GM12892 (cell line): ENCODE measurements around the gene C12orf60.
A peak's percentile ranks its signal among the peaks of the same experiment; 100 is the strongest.

Source experiments
- DNase-seq: peaks from one replicate; pipeline ENCODE4 v3.0.0; 2011; ENCODE audit not compliant: insufficient read length
- FAIRE-seq: peaks from 2 replicates; lab custom pipeline; 2011; peaks lifted over from hg19 to GRCh38; lab: Jason Lieb, UNC
- POLR2A ChIP-seq: IDR thresholded peaks from 2 replicates; pipeline ENCODE4 v1.6.1; 2011; ENCODE audit warnings: low read depth, low read length, control low read depth
- POLR2AphosphoS5 ChIP-seq: IDR thresholded peaks from 2 replicates; pipeline ENCODE4 v1.6.1; 2011; ENCODE audit warnings: low read depth, low read length, control low read depth
- TAF1 ChIP-seq: IDR thresholded peaks from 2 replicates; pipeline ENCODE4 v1.6.1; 2011; ENCODE audit warnings: low read depth, mild to moderate bottlenecking, control low read depth, low read length, borderline replicate concordance

The C12orf60 gene

GRCh38 chr12:14781563-14781962 is 21.9 kb upstream of the C12orf60 start:
- DNase-seq = no peak
- no peak for TF ChIP-seq POLR2A
- TF ChIP-seq POLR2AphosphoS5 = no peak
- TF ChIP-seq TAF1 = no peak
- no peak for FAIRE-seq

- peak; percentile 60 for FAIRE-seq
- no peak for TF ChIP-seq TAF1
- TF ChIP-seq POLR2AphosphoS5 = no peak
- TF ChIP-seq POLR2A = no peak
Measured at GRCh38 chr12:14782756-14783155, 20.7 kb upstream of the C12orf60 start.

GRCh38 chr12:14784471-14784870 is 19.0 kb upstream of the C12orf60 start:
- TF ChIP-seq POLR2A (no peak), TAF1 (no peak), POLR2AphosphoS5 (no peak)
- DNase-seq (no peak), FAIRE-seq (no peak)

More at GRCh38 chr12:14782756-14783155, 20.7 kb upstream of the C12orf60 start:
- no peak for DNase-seq

- DNase-seq (no peak), FAIRE-seq (peak; percentile 17)
- no peak for TF ChIP-seq TAF1
Measured at GRCh38 chr12:14785568-14785967, 17.9 kb upstream of the C12orf60 start.

- TF ChIP-seq POLR2AphosphoS5 = no peak
- no peak for TF ChIP-seq TAF1
- no peak for TF ChIP-seq POLR2A
- no peak for DNase-seq
- FAIRE-seq = peak; percentile 14
Measured at GRCh38 chr12:14795028-14795448, 8.4 kb upstream of the C12orf60 start.

- TF ChIP-seq POLR2AphosphoS5 = no peak
- no peak for TF ChIP-seq POLR2A
- no peak for TF ChIP-seq TAF1
- DNase-seq (no peak), FAIRE-seq (no peak)
Measured at GRCh38 chr12:14802247-14802646, 1.2 kb upstream of the C12orf60 start.

GRCh38 chr12:14802721-14803010 is 804 bp upstream of the C12orf60 start:
- FAIRE-seq (no peak), DNase-seq (no peak)
- TF ChIP-seq TAF1 = no peak
- TF ChIP-seq POLR2A = no peak
- no peak for TF ChIP-seq POLR2AphosphoS5

GRCh38 chr12:14803830-14804160 is 325 bp downstream of the C12orf60 start:
- FAIRE-seq (no peak), DNase-seq (no peak)
- no peak for TF ChIP-seq TAF1
- TF ChIP-seq POLR2AphosphoS5 = no peak
- no peak for TF ChIP-seq POLR2A

- peak; percentile 48 for FAIRE-seq
- TF ChIP-seq TAF1 (no peak), POLR2AphosphoS5 (no peak), POLR2A (no peak)
- DNase-seq = no peak
Measured at GRCh38 chr12:14810167-14810952, 6.9 kb downstream of the C12orf60 start.

- DNase-seq (no peak), FAIRE-seq (peak; percentile 27)
- TF ChIP-seq POLR2AphosphoS5 = no peak
- no peak for TF ChIP-seq POLR2A
- TF ChIP-seq TAF1 = no peak
Measured at GRCh38 chr12:14810953-14811483, 7.5 kb downstream of the C12orf60 start.

- no peak for DNase-seq
- FAIRE-seq = no peak
- TF ChIP-seq POLR2A (no peak), POLR2AphosphoS5 (no peak), TAF1 (no peak)
Measured at GRCh38 chr12:14811486-14811885, 8.0 kb downstream of the C12orf60 start.

GRCh38 chr12:14814014-14814413 is 10.5 kb downstream of the C12orf60 start, which contains the start of gene SMCO3:
TSS of gene SMCO3 (minus strand) at chr12:14814182. CDS start at chr12:14806680, 7,502 bp downstream.
- no peak for DNase-seq
- no peak for FAIRE-seq
- TF ChIP-seq TAF1 (no peak), POLR2AphosphoS5 (no peak), POLR2A (no peak)
